ENCODE data around the gene OTOS.

DNA sequence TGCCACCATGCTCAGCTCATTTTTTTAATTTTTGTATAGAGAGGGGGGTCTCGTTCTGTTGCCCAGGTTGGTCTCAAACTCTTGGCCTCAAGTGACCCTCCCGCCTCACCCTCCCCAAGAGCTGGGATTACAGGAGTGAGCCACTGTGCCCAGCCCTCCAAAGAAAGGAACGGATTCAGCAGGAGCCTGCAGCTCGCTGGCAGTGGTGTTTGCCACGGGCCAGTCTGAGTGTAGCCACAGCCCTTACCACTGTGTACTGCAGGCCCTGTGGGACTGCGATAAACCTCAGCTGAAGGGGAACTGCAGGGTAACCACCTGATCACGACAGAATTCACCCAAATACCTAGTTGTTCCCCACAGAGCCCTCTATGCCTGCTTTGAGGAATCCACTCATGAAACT, 11.1 kb downstream of the OTOS start:
- no peak for TF ChIP-seq EZH2 (IDR thresholded peaks at IDR 0.05; ENCODE audit: borderline replicate concordance, insufficient read depth, low read depth, low read length, poor library complexity, severe bottlenecking)
- TF ChIP-seq, protein P1, sequence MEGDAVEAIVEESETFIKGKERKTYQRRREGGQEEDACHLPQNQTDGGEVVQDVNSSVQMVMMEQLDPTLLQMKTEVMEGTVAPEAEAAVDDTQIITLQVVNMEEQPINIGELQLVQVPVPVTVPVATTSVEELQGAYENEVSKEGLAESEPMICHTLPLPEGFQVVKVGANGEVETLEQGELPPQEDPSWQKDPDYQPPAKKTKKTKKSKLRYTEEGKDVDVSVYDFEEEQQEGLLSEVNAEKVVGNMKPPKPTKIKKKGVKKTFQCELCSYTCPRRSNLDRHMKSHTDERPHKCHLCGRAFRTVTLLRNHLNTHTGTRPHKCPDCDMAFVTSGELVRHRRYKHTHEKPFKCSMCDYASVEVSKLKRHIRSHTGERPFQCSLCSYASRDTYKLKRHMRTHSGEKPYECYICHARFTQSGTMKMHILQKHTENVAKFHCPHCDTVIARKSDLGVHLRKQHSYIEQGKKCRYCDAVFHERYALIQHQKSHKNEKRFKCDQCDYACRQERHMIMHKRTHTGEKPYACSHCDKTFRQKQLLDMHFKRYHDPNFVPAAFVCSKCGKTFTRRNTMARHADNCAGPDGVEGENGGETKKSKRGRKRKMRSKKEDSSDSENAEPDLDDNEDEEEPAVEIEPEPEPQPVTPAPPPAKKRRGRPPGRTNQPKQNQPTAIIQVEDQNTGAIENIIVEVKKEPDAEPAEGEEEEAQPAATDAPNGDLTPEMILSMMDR (IDR thresholded peaks at IDR 0.05), result no peak
